GM23248 (cell line): Measurements from ENCODE around the gene GFOD1. TPM values are rescaled to one million over a fixed set of nuclear protein-coding genes. Genes with fewer than 3 reads are reported as not detected.

Source experiments
- DNase-seq: peaks from one replicate; pipeline ENCODE4 v3.0.0-alpha.2; 2015
- H2AFZ ChIP-seq: fragments of 200-600 bp; sonication (generic); 2 replicates; pipeline ENCODE4 v1.6.1; 2016; ENCODE audit warnings: antibody characterized with exemption
- H3F3A ChIP-seq: fragments of 200-600 bp; sonication (generic); 2 replicates; pipeline ENCODE4 v1.6.1; 2016; ENCODE audit warnings: mild to moderate bottlenecking, antibody characterized with exemption, mixed run types; ENCODE audit not compliant: insufficient read depth
- H3K27ac ChIP-seq: fragments of 200-600 bp; sonication (generic); 2 replicates; pipeline ENCODE4 v1.5.1; 2016; ENCODE audit warnings: mild to moderate bottlenecking
- H3K27me3 ChIP-seq: fragments of 200-600 bp; sonication (generic); replicated peaks from 2 replicates; pipeline ENCODE4 v1.6.1; 2016; ENCODE audit warnings: mild to moderate bottlenecking; ENCODE audit not compliant: insufficient read depth
- H3K36me3 ChIP-seq: fragments of 200-600 bp; sonication (generic); 2 replicates; pipeline ENCODE4 v1.6.1; 2016; ENCODE audit warnings: low read depth, mild to moderate bottlenecking
- H3K4me1 ChIP-seq: fragments of 200-600 bp; sonication (generic); 2 replicates; pipeline ENCODE4 v1.6.1; 2016; ENCODE audit warnings: mild to moderate bottlenecking; ENCODE audit not compliant: insufficient read depth
- H3K4me2 ChIP-seq: fragments of 200-600 bp; sonication (generic); one replicate; pipeline ENCODE4 v1.6.1; 2016; ENCODE audit warnings: mild to moderate bottlenecking; ENCODE audit not compliant: unreplicated experiment
- H3K4me3 ChIP-seq: fragments of 200-600 bp; sonication (generic); 2 replicates; pipeline ENCODE4 v1.5.1; 2016; ENCODE audit warnings: mild to moderate bottlenecking
- H3K79me2 ChIP-seq: fragments of 200-600 bp; sonication (generic); 2 replicates; pipeline ENCODE4 v1.6.1; 2016; ENCODE audit warnings: mild to moderate bottlenecking; ENCODE audit not compliant: insufficient read depth
- H3K9ac ChIP-seq: fragments of 200-600 bp; sonication (generic); 2 replicates; pipeline ENCODE4 v1.6.1; 2016; ENCODE audit warnings: mild to moderate bottlenecking
- H3K9me2 ChIP-seq: fragments of 200-600 bp; sonication (generic); 2 replicates; pipeline ENCODE4 v1.6.1; 2016; ENCODE audit warnings: mixed run types, mild to moderate bottlenecking, moderate library complexity; ENCODE audit not compliant: insufficient read depth
- H3K9me3 ChIP-seq: fragments of 200-600 bp; sonication (generic); one replicate; pipeline ENCODE4 v1.6.1; 2017; ENCODE audit warnings: low read depth
- H4K20me1 ChIP-seq: fragments of 200-600 bp; sonication (generic); 2 replicates; pipeline ENCODE4 v1.6.0; 2016; ENCODE audit not compliant: insufficient read depth
- EZH2 ChIP-seq: fragments of 200-600 bp; sonication (generic); IDR thresholded peaks from 2 replicates; pipeline ENCODE4 v1.6.1; 2018; ENCODE audit warnings: antibody characterized with exemption, mild to moderate bottlenecking; ENCODE audit not compliant: insufficient read depth, poor library complexity, severe bottlenecking
- EZH2phosphoT487 ChIP-seq: fragments of 200-600 bp; sonication (generic); IDR thresholded peaks from 2 replicates; pipeline ENCODE4 v1.6.1; 2018; ENCODE audit warnings: antibody characterized with exemption, moderate library complexity, mild to moderate bottlenecking, low read depth; ENCODE audit not compliant: insufficient read depth
- WGBS, 2 experiments: methylation state at CpG; one replicate each; pipeline ENCODE4 v1.1.6; 2015 to 2017; ENCODE audit warnings: low lambda C conversion rate in 2 of 2, low coverage in 1 of 2; ENCODE audit errors: missing lambda C conversion rate in 2 of 2; 5-methylcytosine and 5-hydroxymethylcytosine counted together
- in situ Hi-C: fragments of 300-500 bp; cut with MboI; formaldehyde crosslinking; loops from 2 replicates; pipeline ENCODE4 v1.15.0; 2020
- polyA plus RNA-seq: library from polyadenylated mRNA; unstranded; fragments of >200 nt; fragmentation: Nextera tagmentation; extraction: Ambion mirVana; gene quantifications from 2 replicates; pipeline ENCODE4 v1.2.1, GENCODE V29; 2016
- total RNA-seq: library from RNA; depleted of rRNA; stranded (reverse); fragments of >200 nt; shearing (Covaris generic); gene quantifications from 2 replicates; pipeline ENCODE4 v1.2.3, GENCODE V29; 2014

Gene GFOD1
- total and polyA plus RNA-seq, 2 experiments from 2014 or later: 0.84 to 0.97 TPM

DNA sequence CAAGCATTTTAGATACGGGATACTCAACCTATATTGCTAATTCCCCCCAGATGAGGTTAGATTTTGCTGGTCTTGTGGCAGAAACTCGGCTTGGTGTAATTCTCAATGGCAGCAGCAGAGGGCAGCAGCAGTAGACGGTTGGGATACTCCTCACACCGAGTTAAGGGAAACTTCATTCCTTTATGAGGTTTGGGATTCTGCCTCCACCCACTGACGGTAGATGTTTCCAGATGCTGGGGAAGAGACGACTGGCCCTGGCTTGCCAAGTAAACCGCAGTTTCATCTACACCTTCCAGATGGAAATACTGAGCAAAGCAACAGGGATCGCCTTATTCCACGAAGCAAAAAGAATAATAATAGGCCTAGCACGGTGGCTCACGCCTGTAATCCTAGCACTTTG is 150.8 kb downstream of the GFOD1 start:
- Histone ChIP-seq H4K20me1 (no peaks in the 10 kb centered on the region), H3K4me2 (no peak overlapping the region), H3K4me3 (no peak overlapping the region), H3K79me2 (no peaks in the 10 kb centered on the region), H3K9ac (no peak overlapping the region), H3F3A (no peaks in the 10 kb centered on the region), H2AFZ (no peak overlapping the region), H3K9me3 (no peaks in the 10 kb centered on the region), H3K36me3 (no peaks in the 10 kb centered on the region), H3K9me2 (no peaks in the 10 kb centered on the region), H3K27me3 (peaks cover 13% of the 10 kb centered on the region; the same call in 1 of the 2 replicates), H3K27ac (no peak overlapping the region), H3K4me1 (no peaks in the 10 kb centered on the region)
- no peak for TF ChIP-seq EZH2
- no peak for TF ChIP-seq EZH2phosphoT487
- 3 to 5% methylated on average over 11 of the region's 11 CpGs for WGBS, 2 experiments
- in situ Hi-C loops: loop anchor here (25.0 kb wide), 1 partner anchor 201 kb away; no protein-coding TSS in a partner anchor
- peak; percentile 94 for DNase-seq

DNA sequence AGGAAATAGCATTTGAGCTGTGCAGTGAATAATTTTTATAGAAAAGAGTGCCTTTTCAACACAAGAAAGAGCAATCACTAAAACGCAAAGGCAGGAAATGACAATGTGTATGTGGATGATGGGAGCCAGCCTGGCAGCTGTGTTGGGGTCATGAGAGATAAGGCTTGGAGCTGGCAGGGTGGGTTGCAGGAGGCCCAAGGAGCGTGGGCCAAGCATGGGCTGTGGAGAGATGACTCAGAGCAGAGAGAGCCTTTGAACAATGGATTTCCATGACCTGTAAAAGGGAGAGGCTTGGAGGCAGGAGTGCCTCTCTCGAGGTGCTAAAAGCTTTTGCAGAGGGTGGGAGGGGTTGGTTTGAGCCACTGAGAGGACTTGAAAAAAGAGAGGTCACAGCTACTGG is 152.4 kb downstream of the GFOD1 start:
- 55 to 69% methylated on average over 3 of the region's 3 CpGs for WGBS, 2 experiments
- H3K27ac ChIP-seq: no peak overlapping the region
- TF ChIP-seq EZH2phosphoT487: no peak
- TF ChIP-seq EZH2: no peak

DNA sequence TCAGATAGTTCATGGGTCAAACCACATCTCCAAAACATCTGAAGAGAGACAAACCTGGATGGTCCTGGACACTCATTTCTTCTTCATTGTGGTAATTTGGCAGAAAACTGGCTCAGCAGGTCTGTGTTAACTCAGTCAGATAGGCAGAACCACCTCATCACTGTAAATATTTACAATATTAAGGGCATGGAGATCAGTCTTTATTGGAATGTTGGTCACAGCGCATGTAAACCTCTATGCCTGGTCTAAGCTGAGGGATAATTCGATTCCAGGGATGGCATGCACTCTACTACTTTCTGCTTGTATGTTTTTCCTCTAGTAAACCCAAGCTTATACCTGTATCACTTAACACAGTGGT is 155.1 kb downstream of the GFOD1 start:
- H3K9me2 ChIP-seq: no peaks in the 10 kb centered on the region
- in situ Hi-C loops: loop anchor here (25.0 kb wide), 1 partner anchor 205 kb away; no protein-coding TSS in a partner anchor
- 52 to 74% methylated on average over 2 of the region's 2 CpGs for WGBS, 2 experiments

More for the DNA sequence above, 152.4 kb downstream of the GFOD1 start:
- no peak overlapping the region for H3K9ac ChIP-seq
- H3K27me3 ChIP-seq: 0 out of 2 replicates have a peak, but pooled peaks cover 6% of the 10 kb centered on the region
- no peak overlapping the region for H2AFZ ChIP-seq
- H3K9me3 ChIP-seq: no peaks in the 10 kb centered on the region
- peak; percentile 8 for DNase-seq
- H4K20me1 ChIP-seq: no peaks in the 10 kb centered on the region
- H3F3A ChIP-seq: no peaks in the 10 kb centered on the region
- H3K36me3 ChIP-seq: no peaks in the 10 kb centered on the region
- H3K4me2 ChIP-seq: no peak overlapping the region
- in situ Hi-C loops: loop anchor here (25.0 kb wide), 1 partner anchor 202 kb away; no protein-coding TSS in a partner anchor
- H3K4me1 ChIP-seq: no peaks in the 10 kb centered on the region
- H3K9me2 ChIP-seq: no peaks in the 10 kb centered on the region
- H3K4me3 ChIP-seq: no peak overlapping the region
- no peaks in the 10 kb centered on the region for H3K79me2 ChIP-seq

DNA sequence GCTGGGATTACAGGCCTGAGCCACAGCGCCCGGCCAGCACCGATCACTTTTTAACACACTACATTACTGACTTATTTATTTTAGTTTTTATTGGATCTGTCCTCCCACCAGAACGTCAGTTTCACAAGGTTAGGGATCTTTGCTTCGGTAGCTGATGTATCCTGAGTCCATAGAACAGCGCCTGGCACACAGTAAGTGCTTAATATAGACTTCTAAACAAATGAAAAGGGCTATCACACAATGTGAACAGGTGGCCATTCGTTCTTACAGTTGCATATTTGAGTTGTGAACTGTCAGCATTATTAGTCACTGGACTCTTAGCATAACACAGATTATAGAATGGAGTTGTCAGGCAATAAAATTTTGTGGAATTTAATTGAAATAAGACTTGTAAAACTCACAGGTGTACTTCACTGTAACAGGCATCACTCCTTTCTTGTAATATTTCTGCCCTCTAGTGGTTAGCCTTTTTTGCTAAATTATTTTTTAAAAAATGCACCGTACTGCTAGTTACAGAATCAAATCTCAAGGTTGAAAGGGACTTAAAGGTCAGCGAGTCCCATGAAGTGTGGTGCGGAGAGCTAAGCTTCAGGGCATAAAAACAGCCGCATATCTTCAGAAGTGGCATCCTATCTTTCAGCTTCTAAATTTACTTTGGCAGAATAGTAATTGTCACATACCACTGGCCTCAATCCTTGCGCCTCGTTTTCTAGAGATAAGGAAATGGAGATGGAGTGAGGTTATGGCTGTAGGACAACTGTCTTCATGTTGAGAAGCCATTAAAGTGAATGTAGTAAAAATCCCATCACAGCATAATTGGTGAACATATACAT is 155.7 kb downstream of the GFOD1 start:
- Histone ChIP-seq H3K9me3 (no peaks in the 10 kb centered on the region), H3K36me3 (no peaks in the 10 kb centered on the region), H4K20me1 (no peaks in the 10 kb centered on the region), H3K27me3 (no peaks in the 10 kb centered on the region), H3K79me2 (peaks cover 11% of the 10 kb centered on the region), H3K4me3 (no peak overlapping the region), H3F3A (no peaks in the 10 kb centered on the region), H3K9me2 (no peaks in the 10 kb centered on the region), H3K4me1 (peaks cover 8% of the 10 kb centered on the region), H3K4me2 (no peak overlapping the region), H2AFZ (no peak overlapping the region), H3K27ac (no peak overlapping the region), H3K9ac (no peak overlapping the region)
- DNase-seq: peak; percentile 49
- 57 to 59% methylated on average over 13 of the region's 13 CpGs for WGBS, 2 experiments
- TF ChIP-seq EZH2 (no peak), EZH2phosphoT487 (no peak)
- in situ Hi-C loops: loop anchor here (25.0 kb wide), 1 partner anchor 206 kb away; no protein-coding TSS in a partner anchor

More for the DNA sequence above, 155.1 kb downstream of the GFOD1 start:
- no peak overlapping the region for H2AFZ ChIP-seq
- H3K79me2 ChIP-seq: peaks cover 5% of the 10 kb centered on the region
- no peak overlapping the region for H3K27ac ChIP-seq
- H3F3A ChIP-seq: no peaks in the 10 kb centered on the region
- H3K4me3 ChIP-seq: no peak overlapping the region
- H3K9me3 ChIP-seq: no peaks in the 10 kb centered on the region
- H3K4me1 ChIP-seq: peaks cover 4% of the 10 kb centered on the region
- H3K4me2 ChIP-seq: no peak overlapping the region
- H3K27me3 ChIP-seq: no peaks in the 10 kb centered on the region
- no peak overlapping the region for H3K9ac ChIP-seq
- no peaks in the 10 kb centered on the region for H3K36me3 ChIP-seq
- TF ChIP-seq EZH2phosphoT487 (no peak), EZH2 (no peak)
- DNase-seq: no peak
- H4K20me1 ChIP-seq: no peaks in the 10 kb centered on the region
